Stimulated activated CD8-positive, alpha-beta memory T cell treated with anti-CD3 and anti-CD28 coated beads, Interleukin-12 subunit alpha, Interleukin-12 subunit beta, amount 100 ng/mL, for 4 hours (primary cell): ENCODE data around the gene MCC.
"Not testable (repeated sequence)": the region's sequence is repeated elsewhere in the genome, so short reads cannot be mapped to it uniquely, and the experiment has no call there.

ENCODE experiments used
- DNase-seq: peaks from one replicate; pipeline ENCODE4 v3.0.0-alpha.2; 2020; ENCODE audit warnings: low read depth

The MCC gene

DNA sequence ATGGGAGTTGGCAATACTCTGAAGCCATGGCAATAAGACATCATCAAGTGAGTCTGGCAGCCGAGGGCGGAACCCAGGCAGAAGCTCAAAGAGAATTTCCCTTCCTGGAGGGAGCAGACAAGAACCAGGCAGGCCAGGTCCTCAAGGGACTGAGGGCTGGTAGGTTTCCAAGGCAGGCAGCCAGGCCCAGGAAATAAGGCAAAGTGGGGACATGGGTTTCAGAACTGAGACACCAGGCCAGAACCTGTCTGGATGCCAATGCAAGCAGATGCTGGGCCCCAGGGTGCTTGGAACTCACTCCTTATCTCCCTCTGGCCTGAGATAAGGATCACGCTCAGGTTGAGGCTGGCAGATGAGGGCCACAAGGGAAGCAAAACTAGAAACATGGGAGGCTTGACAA lies 62.3 kb downstream of the MCC start:
- DNase-seq = no peak

GRCh38 chr5:113421693-113422092 lies 66.6 kb downstream of the MCC start:
- DNase-seq = no peak

DNA sequence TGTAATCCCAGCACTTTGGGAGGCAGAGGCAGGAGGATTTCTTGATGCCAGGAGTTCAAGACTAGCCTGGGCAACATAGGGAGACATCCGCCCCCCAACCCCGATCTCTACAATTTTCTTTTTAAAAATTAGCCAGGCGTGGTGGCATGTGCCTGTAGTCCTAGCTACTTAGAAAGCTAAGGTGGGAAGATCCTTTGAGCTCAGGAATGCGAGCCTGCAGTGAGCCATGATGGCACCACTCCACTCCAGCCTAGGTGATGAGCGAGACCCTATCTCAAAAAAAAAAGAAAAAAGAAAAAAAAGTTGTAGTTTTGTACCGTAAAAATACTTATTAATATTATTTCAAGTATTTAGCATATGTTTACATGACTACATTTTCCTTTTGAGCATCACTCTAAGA lies 82.7 kb downstream of the MCC start:
- no peak for DNase-seq

DNA sequence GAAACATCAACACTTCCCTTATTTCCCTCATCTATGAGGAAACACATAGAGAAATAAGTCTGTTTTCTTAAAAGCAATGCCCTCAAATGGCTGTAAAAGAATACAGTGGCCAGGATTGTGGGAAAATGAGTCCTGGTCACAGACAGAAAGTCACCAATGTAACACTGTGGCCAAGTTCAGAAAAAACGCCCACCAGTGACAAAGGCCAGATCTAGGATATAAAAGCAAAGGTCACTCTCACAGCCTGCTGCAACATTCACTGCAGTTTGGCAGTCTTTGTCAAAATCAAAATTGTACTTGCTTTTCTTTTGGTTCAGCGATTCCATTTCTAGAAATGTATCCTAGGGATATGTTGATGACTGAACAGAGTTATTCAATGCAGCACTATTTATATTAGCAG lies 84.0 kb downstream of the MCC start:
- DNase-seq = no peak

DNA sequence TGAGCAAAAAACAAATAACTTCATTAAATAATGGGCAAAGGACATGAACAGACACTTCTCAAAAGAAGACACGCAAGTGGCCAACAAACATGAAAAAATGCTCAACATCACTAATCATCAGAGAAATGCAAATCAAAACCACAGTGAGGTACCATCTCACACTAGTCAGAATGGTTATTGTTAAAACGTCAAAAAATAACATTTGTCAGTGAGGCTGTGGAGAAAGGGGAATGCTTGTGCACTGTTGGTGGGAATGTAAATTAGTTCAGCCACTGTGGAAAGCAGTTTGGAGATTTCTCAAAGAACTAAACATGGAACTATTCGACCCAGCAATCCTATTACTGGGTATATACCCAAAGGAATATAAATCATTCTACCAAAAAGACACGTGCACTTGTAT lies 90.3 kb downstream of the MCC start:
- DNase-seq = not testable (repeated sequence)

- DNase-seq = no peak
Observed at GRCh38 chr5:113397046-113397445, 91.2 kb downstream of the MCC start.

DNA sequence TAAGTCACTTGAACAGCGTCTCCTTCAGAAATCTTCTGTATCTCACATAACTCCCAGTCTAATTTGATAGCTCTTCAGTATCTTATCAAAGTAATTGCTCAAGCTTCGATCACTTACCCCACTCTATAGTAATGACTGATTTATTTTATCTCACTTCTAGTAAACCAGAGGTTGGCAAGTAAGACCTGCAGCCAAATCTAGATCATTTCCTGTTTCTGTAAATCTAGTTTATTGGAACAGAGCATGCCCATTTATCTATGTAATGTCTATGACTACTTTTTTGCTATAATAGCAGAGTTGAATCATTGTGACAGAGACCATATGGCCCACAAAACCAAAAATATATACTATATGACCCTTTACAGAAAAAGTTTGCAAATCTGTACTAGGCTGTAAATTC lies 93.6 kb downstream of the MCC start:
- no peak for DNase-seq

DNA sequence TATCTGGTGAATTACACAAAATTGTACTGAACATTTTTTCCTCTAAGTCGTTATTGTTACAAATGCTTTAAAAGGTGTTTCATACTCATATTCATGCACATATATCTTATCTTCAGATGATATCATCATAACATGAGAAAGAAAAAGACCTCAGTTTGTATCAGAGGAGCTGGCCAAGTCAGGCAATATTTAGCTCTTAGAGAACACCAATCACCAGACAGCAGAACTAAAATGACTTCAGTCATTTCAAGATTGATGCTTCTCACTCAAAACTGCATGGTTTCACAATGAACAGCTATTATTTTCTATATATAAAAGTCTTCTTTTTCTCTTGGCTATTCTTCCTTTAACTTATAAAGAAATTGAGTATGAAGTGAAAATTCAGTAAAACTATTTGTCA lies 98.0 kb downstream of the MCC start:
- DNase-seq = no peak

DNA sequence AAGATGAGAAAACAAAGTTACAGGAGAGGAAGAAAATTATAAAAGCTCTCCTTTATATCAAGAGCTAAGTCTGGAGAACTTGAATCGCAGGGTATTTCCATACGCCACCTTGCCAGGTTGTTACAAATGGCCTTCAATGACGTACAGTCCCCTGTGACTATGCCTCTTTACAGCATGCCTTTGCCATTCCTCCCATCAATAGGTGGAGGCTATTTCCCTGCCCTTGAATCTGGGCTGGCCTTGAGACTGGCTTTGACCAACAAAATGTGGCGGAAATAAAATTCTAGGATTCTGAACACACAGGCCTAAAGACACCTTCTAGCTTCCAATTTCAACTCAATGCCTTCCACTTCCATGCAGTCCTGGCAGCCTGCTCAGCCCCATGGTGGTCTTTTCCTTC lies 99.1 kb downstream of the MCC start:
- no peak for DNase-seq

DNA sequence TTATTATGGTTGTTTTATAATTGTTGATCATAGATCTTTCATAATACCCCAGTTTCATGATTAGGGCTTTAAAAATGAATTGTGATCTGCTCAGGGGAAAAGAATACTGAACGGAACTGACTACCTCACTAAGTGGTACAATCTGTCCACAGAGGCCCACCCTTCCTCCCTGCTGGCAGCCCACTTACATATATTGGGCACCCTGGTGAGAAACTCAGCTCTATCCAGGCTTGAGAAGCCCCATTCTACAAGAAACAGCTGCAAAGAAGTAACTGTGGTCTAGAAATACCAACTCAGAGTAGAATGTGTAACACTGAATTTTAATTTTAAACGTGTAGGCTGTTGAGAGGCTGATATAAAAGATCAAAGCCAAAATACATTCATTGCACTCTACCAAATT lies 100.4 kb downstream of the MCC start:
- no peak for DNase-seq

- no peak for DNase-seq
Observed at GRCh38 chr5:113384782-113385285, 103.4 kb downstream of the MCC start.

DNA sequence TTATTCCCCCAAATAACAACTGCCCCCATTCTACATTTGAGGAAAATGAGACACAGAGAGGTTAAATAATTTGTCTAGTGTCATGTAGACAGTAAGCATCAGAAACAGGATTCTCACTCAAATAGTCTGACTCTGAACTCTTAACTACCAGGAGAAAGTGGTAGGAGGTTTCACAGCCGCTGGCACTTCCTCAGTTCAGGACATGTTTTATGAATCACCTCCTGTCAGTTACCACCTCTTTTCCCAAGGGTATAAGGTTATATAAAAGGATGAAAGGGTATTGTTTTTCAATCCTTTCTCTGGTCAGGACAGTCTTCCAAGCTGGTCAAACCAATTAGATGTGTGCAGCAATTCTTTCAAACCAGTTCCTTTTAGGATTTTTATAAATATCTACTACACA lies 105.5 kb downstream of the MCC start:
- DNase-seq = no peak

DNA sequence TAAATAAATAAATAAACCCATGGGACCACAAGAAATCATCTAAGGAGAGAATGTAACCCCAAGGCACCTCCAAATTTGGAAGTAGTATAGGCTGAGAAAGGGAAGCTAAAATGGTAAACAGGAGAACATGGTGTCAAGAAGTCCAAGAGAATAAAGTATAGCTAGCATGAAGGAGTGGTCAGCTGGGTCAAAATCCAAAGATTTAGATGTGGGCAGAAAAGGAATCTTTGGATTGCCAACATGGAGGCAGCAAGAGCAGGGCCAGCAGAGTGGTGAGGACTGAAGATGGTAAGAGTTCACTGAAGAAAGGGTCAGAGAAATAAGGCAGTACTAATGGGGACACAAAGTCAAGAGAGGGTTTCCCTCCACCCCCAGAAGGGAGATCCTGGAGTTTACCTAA lies 106.5 kb downstream of the MCC start:
- no peak for DNase-seq

DNA sequence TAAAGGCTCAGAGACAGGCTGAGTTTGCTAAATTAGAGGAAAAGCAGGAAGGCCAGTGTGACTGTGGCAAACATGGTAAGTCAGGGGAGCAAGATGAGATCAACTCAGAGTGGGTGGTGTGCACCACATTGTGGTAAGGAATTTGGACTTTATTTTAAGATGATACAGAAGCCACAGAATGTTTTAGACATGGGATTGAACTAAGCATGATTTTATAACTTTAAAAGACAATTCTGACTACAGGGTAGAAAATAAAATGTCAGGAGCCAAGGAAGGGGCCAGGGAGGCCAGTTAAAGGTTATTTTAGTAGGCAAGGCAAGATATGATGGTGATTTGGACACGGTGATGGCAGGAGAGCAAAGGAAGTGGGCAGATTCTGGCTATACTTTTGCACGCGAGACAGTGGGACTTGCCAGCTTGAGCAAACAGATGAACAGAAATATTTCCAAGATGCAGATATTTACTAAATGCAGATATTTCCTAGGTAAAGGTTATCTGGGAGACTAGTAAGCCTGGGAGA lies 107.4 kb downstream of the MCC start:
- DNase-seq = no peak

DNA sequence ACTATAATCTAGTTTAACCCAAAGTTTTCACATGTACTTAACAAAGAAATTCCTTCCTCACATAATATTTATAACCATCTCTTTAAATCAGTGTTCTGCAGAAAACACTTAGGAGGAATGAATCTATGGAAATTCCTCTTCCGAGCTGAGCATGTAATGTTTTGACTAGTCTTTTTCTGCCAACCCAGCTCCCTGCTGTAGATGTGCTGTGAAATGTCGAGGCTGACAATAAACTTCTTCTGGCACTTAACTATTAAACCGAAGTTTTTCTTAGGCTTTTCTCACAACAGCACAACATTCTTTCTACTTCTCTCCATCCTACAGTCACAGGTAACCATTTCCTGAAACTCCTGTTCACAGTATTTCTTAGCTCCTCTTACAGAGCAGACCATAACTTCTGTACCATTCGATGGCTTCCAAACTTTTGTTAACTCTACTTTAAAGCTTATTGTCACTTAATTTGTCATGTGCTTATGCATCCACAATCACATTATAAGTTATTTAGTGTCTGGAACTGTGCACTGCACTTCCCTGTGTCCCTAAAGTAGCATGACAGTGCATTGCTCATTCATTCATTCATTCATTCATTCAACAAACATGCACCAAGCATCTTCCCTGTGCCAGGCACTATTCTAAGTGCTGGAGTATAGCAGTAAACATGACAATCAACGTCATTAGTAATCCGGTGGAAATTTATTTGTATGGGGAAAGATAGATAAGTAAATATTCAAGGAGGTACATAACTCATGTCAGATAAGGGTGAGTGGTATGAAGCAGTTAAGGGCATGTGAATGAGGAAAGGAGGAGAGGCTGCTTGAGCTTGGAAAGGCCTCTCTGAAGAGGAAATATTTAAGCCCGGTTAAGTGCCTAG lies 108.1 kb downstream of the MCC start:
- no peak for DNase-seq

GRCh38 chr5:113378959-113379541 lies 109.2 kb downstream of the MCC start:
- peak; percentile 4 for DNase-seq

DNA sequence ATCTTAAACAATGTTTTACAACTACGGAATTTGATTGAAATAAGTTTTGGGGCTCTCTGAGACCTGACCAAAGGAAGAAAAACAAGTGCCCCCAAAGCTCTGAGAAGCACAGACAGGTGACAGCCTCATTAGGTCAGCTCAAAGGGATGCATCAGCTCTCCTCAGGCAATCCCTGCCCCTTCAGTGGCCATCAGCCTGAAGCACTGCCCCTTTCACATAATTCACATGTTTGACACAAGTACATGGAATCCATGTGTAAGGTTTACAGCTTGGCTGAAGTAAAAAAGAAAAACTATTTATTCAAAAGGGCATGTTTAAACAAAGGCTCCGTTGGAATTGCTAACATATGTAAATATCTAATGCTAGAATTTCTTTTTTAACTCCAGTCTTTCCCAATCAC lies 109.7 kb downstream of the MCC start:
- no peak for DNase-seq

- DNase-seq = no peak
Observed at GRCh38 chr5:113378081-113378480, 110.2 kb downstream of the MCC start.

- no peak for DNase-seq
Observed at GRCh38 chr5:113376640-113377039, 111.6 kb downstream of the MCC start.

- DNase-seq = no peak
Observed at GRCh38 chr5:113375480-113376060, 112.7 kb downstream of the MCC start.

DNA sequence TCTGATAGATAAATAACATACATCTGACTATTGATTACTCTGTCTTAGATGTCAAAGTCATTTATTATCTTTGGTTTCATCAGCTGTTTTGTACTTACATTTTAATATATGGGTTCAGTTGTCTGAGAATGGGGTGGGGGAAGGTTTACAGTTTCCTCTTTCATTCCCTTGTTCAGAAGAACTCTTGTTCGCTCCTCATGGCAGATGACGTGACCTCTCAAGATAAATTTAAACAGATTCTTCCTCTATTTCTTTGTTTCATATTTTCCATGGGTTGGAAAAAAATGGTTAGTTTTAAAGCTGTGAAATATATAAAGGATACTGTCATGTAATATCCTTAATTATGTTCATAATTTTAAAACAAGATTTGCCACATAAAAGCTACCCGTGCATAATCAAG lies 114.8 kb downstream of the MCC start:
- no peak for DNase-seq

GRCh38 chr5:113371721-113372196 lies 116.5 kb downstream of the MCC start:
- no peak for DNase-seq

DNA sequence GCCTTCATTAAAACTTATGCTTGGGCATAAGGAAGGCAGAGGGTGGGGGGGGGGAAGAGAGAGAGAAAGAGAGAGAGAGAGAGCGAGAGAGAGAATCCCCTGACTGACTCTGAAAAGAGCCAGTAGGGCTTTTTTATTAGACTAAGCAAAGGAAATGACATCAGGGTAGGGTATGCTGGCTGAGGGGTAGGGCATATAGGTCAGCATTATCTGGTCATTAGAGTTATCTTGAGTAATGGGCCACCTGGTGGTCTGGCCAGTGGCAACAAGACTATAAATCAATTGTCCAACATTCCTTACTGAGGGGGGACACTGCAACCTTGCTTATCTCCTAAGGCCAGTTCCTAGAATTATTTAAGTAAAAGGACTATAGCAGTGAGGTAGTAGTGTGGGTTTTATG lies 120.7 kb downstream of the MCC start:
- no peak for DNase-seq
